Activated naive CD8-positive, alpha-beta T cell treated with anti-CD3 and anti-CD28 coated beads, Interleukin-2, amount 50 U/mL, for 24 hours (primary cell): ENCODE data around the gene ACTBL2.
"Not testable (repeated sequence)": the region's sequence is repeated elsewhere in the genome, so short reads cannot be mapped to it uniquely, and the experiment has no call there.

ENCODE experiments used
- ATAC-seq: fragments of 150-1000 bp; cut with Tn5 transposase; one replicate; pipeline ENCODE4 v1.10.0; 2021
- DNase-seq: peaks from one replicate; pipeline ENCODE4 v3.0.0; 2021
- H3K27ac Mint-ChIP-seq: one replicate; pipeline ENCODE4 v1.8.0; 2021; ENCODE audit warnings: mild to moderate bottlenecking, mixed read lengths
- H3K27me3 Mint-ChIP-seq: one replicate; pipeline ENCODE4 v1.8.0; 2021; ENCODE audit warnings: mixed read lengths
- H3K36me3 Mint-ChIP-seq: one replicate; pipeline ENCODE4 v1.8.0; 2021; ENCODE audit warnings: low read depth, mixed read lengths
- H3K4me1 Mint-ChIP-seq: one replicate; pipeline ENCODE4 v1.8.0; 2021; ENCODE audit warnings: mixed read lengths
- H3K4me3 Mint-ChIP-seq: one replicate; pipeline ENCODE4 v1.8.0; 2021; ENCODE audit warnings: mild to moderate bottlenecking, moderate library complexity, mixed read lengths
- H3K9me3 Mint-ChIP-seq: one replicate; pipeline ENCODE4 v1.8.0; 2021; ENCODE audit warnings: mixed read lengths

The ACTBL2 gene

DNA sequence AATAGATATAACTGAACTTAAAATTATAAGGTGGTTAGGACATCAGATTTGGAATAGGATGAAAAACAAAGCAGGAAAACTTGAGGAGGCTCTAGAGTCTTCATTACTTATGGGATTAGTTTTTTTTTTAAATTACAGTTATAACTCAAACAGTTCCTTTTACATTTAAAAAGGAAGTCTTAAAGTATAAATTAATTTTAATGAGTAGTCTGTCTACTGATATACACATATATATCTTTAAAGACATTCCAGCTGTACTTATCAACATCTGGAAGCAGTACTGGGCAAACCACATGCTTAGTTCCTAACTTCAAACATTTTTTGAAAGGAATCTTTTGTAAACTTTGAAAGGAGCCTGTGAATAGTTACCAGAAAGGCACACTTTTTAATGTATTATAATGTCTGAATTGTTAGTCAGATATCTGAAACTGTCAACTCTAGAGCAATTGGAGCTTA is 6.0 kb downstream of the ACTBL2 start:
- H3K9me3 Mint-ChIP-seq, result no peaks in the 10 kb centered on the region
- DNase-seq (no peak), ATAC-seq (no peak)
- peaks cover 5% of the 10 kb centered on the region for H3K27me3 Mint-ChIP-seq
- H3K4me1 Mint-ChIP-seq, result no peaks in the 10 kb centered on the region
- no peak overlapping the region for H3K4me3 Mint-ChIP-seq
- H3K36me3 Mint-ChIP-seq, result no peaks in the 10 kb centered on the region
- no peak overlapping the region for H3K27ac Mint-ChIP-seq

DNA sequence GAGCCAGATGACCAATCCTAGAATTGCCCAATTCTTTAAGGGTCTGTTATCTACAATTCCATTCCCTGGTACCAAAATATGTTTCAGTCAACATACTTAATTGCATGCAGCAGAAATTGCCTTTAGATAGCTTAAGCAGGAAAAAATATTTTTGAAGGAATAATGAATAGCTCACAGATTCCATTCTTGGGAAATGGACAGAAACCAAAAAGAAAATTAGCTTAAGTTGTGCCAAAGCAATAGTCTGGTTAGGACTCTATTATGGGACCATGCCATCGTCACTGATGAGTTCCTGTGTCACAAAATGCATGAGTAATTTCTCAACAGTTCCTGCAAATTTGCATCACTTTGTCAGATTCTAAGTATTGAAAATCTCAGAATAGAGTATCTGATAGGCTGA is 12.3 kb downstream of the ACTBL2 start:
- Mint-ChIP-seq H3K27me3 (peaks cover 5% of the 10 kb centered on the region), H3K36me3 (no peaks in the 10 kb centered on the region), H3K27ac (no peak overlapping the region), H3K4me1 (no peaks in the 10 kb centered on the region), H3K9me3 (peaks cover 4% of the 10 kb centered on the region), H3K4me3 (no peak overlapping the region)
- DNase-seq (no peak), ATAC-seq (no peak)

DNA sequence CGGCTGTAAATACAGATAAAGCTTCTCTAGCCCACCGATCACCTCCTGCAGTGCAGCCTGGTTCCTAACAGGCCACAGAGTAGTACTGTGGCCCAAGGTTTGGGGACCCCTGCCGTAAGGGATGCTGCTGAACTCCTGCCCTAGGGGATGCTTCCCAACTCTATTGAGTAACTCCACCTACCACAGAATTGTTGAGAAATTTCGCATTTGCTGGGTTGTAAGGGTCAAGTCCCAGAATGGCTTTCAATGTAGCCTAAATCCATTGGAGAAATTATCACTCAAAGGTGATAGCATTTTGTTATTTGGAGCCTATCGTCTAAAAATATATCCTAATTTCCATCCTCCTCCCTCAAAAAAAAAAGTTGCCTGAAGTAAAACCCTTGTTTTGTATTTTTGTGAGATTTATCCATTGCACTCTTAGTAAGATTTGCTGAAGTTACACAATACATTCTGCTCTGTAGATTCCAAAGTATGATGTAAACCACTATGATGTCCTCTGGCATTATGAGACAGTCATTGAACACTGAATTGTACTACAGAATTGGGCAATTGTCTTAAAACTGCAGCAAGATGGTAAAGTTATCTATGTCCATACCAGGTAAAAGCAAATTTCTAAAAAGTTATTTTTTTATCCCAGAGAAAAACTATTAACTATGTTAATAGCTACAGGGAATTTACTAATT is 14.0 kb downstream of the ACTBL2 start:
- DNase-seq, result no peak
- H3K4me1 Mint-ChIP-seq, result no peaks in the 10 kb centered on the region
- H3K4me3 Mint-ChIP-seq, result no peak overlapping the region
- peaks cover 5% of the 10 kb centered on the region for H3K27me3 Mint-ChIP-seq
- peaks cover 4% of the 10 kb centered on the region for H3K9me3 Mint-ChIP-seq
- ATAC-seq, result no peak
- H3K36me3 Mint-ChIP-seq, result no peaks in the 10 kb centered on the region
- no peak overlapping the region for H3K27ac Mint-ChIP-seq

DNA sequence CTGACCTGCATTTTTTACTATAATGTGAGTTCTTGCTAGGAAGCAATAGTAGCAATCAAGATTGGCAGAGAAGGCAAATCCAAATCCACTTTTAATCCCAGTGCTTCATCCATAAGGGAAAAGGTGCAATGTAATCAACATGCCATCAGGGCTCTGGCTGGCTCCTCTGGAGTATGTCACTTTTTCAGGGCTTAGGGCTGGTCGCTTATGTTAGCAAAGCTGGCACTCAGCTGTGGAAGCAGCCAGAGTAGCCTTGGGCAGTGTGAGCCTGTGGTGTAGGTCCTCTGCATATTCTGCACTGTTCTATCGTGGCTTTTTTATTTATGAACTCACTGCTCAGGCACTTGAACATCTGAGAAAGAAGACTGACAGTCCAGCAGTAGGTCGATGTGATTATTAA is 16.1 kb downstream of the ACTBL2 start:
- no peaks in the 10 kb centered on the region for H3K4me1 Mint-ChIP-seq
- H3K4me3 Mint-ChIP-seq, result no peak overlapping the region
- DNase-seq, result no peak
- peaks cover 4% of the 10 kb centered on the region for H3K9me3 Mint-ChIP-seq
- H3K36me3 Mint-ChIP-seq, result no peaks in the 10 kb centered on the region
- peaks cover 5% of the 10 kb centered on the region for H3K27me3 Mint-ChIP-seq
- H3K27ac Mint-ChIP-seq, result no peak overlapping the region
- no peak for ATAC-seq

DNA sequence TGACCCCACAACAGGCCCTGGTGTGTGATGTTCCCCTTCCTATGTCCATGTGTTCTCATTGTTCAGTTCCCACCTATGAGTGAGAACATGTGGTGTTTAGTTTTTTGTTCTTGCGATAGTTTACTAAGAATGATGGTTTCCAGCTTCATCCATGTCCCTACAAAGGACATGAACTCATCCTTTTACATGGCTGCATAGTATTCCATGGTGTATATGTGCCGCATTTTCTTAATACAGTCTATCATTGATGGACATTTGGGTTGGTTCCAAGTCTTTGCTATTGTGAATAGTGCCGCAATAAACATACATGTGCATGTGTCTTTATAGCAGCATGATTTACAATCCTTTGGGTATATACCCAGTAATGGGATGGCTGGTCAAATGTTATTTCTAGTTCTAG is 22.6 kb downstream of the ACTBL2 start:
- not testable (repeated sequence) for H3K27me3 Mint-ChIP-seq, H3K4me1 Mint-ChIP-seq, DNase-seq, H3K27ac Mint-ChIP-seq, H3K36me3 Mint-ChIP-seq, H3K4me3 Mint-ChIP-seq, ATAC-seq, H3K9me3 Mint-ChIP-seq

DNA sequence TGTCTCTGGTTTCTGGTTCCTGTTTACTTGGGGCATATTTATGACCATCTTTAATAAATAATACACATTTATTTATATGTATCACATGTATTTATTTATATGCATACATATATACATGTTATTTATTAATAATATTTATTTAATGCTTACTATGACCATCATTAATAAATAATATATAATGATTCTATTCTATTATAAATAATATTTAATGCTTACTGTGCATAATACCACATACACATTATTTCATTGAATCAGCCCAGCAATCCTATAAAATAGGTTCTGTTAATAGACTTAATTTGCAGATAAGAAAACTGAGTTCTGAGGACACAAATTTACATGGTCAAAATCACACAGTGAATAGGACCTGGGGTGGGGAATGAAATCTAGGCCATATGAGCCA is 24.2 kb downstream of the ACTBL2 start:
- Mint-ChIP-seq H3K27ac (no peak overlapping the region), H3K4me3 (no peak overlapping the region), H3K36me3 (no peaks in the 10 kb centered on the region), H3K27me3 (no peaks in the 10 kb centered on the region), H3K9me3 (no peaks in the 10 kb centered on the region), H3K4me1 (no peaks in the 10 kb centered on the region)
- no peak for ATAC-seq
- DNase-seq, result no peak

DNA sequence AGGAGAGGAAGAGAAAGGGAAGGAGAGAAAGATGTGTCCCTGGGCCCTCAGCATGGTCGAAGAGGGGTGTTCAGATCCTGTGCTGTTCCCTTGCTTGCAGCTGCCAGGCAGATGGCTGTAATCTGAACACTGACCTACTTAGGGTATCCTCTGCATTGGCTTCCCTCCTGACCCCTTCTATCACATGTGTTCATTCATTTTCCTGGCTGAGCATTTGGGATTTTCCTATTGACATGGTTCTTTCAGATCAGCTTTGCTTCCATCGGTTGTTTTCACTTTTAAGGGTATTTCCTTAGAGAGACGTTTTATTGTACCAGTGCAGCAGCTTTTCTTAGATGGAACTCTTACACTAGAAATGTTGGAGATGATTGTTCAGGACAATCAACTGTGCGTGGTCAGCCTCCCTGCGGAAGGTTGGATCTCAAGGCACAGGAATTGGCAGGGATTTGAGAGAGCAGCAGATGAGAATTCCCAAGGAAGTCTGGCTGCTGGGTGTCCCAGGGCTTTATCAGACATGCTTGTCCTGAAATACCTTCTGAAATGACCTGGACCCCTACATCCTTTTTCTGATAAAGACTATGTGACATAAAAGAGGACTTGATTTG is 26.0 kb downstream of the ACTBL2 start:
- H3K4me1 Mint-ChIP-seq, result no peaks in the 10 kb centered on the region
- H3K27me3 Mint-ChIP-seq, result no peaks in the 10 kb centered on the region
- no peak overlapping the region for H3K4me3 Mint-ChIP-seq
- ATAC-seq, result no peak
- no peaks in the 10 kb centered on the region for H3K36me3 Mint-ChIP-seq
- DNase-seq, result no peak
- H3K27ac Mint-ChIP-seq, result no peak overlapping the region
- no peaks in the 10 kb centered on the region for H3K9me3 Mint-ChIP-seq

DNA sequence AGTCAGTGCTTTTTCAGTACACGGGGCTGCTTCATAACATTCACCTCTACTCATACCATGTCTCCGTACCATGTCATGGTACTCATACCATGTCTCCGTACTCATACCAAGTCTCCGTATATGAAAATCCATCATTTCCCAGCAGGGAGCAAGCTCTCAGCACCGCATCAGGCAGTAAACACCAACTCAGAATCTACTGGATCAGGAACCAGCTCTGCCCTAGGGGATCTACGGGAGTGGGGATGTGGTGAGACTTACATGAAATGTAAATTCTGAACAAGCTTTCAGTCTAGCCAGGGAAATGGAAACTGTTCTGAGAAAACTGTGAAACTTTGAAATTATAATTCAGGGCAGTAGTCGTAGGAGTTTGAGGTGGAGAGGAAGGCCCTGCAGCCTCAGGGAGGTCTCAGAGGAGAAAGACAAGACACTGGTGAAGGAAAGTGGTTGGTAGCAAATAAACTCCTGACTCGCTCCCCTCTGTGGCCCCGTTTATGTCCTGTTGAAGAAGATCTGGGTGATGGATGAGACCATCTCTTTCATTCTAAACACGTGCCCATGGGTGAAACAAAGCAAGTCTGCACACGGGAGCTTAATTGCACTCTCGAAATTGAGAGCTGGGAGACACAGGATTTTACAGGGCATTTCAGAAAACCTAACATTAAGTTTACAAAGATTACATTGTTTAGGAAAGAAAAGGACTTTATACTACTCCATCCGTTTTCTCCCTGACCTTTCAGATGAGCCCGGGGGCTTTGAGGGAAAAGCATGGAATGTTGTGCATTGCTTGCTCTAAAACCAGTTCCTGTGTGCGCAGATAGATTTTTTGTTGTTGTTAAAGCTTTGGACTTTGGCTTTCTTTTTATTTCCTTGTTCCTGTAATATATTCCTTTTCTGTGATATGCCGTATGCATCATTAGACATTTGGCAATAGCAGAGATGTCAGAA is 26.8 kb downstream of the ACTBL2 start:
- Mint-ChIP-seq H3K27ac (no peak overlapping the region), H3K4me1 (no peaks in the 10 kb centered on the region)
- no peak for DNase-seq

DNA sequence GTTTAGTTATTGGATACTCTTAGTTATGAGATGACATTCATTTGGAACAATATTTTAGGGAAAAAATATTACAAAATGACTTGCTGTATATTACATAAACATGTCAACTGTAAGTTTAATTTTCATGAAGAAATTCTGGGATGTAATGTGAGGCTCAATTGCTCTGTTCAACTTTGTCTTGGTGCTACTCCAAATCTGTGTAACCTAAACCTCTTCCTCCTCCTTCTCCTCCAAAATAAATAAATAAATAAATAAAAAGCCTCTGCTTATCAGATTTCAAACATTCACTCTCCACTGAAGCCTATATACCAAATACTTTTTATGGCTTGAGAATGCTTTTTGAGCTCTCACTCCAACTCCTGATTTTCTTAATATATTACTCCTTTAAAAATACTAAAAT is 27.7 kb downstream of the ACTBL2 start:
- H3K27me3 Mint-ChIP-seq, result peaks cover 2% of the 10 kb centered on the region
- H3K4me3 Mint-ChIP-seq, result no peak overlapping the region
- no peaks in the 10 kb centered on the region for H3K9me3 Mint-ChIP-seq
- H3K27ac Mint-ChIP-seq, result no peak overlapping the region
- ATAC-seq (no peak), DNase-seq (no peak)
- H3K36me3 Mint-ChIP-seq, result no peaks in the 10 kb centered on the region
- no peaks in the 10 kb centered on the region for H3K4me1 Mint-ChIP-seq

More for the DNA sequence above, 26.8 kb downstream of the ACTBL2 start:
- Mint-ChIP-seq H3K9me3 (no peaks in the 10 kb centered on the region), H3K4me3 (no peak overlapping the region), H3K36me3 (no peaks in the 10 kb centered on the region), H3K27me3 (no peaks in the 10 kb centered on the region)
- no peak for ATAC-seq

DNA sequence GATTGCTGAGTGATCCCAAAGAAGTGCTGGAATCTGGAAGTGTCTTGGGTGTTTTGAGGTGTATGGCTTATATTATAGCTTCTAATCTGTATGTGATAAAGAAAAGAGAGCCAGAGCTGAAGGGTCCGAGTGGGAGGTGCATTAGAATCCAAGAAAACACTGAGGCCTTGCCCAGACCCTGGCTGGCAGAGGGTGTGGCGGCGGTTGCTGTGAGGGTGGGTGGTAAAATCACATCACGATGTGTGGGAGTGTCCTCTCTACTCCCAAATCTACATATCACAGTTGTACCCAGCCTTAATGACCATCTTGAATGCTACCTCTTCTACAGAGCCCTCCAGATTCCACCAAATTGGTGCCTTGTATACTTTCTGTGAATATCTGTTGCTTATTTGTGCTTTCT is 28.9 kb downstream of the ACTBL2 start:
- Mint-ChIP-seq H3K36me3 (no peaks in the 10 kb centered on the region), H3K27ac (no peak overlapping the region), H3K27me3 (peaks cover 4% of the 10 kb centered on the region), H3K9me3 (no peaks in the 10 kb centered on the region), H3K4me3 (no peak overlapping the region), H3K4me1 (no peaks in the 10 kb centered on the region)
- ATAC-seq (no peak), DNase-seq (no peak)

DNA sequence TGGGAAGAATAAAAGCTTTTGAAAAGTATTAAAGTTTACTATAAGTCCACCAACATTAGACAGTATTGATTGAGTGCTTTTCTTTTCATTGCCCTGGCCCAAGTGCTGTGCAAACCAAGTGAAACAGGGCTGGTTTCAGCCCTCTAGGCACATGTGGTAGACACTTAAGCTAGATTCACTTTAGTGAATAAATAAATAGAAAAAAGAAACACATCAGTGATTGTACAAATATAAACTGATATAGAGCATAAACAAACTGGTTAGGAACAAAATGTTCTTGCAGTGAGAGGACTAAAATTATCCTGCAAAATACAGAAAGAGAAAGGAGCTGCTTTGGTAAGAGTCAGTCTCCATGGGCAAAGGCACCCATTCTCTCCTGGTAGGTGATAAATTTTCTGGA is 29.7 kb downstream of the ACTBL2 start:
- ATAC-seq (no peak), DNase-seq (no peak)
- H3K36me3 Mint-ChIP-seq, result no peaks in the 10 kb centered on the region
- H3K27me3 Mint-ChIP-seq, result peaks cover 4% of the 10 kb centered on the region
- H3K4me1 Mint-ChIP-seq, result no peaks in the 10 kb centered on the region
- H3K27ac Mint-ChIP-seq, result no peak overlapping the region
- H3K4me3 Mint-ChIP-seq, result no peak overlapping the region
- H3K9me3 Mint-ChIP-seq, result no peaks in the 10 kb centered on the region

DNA sequence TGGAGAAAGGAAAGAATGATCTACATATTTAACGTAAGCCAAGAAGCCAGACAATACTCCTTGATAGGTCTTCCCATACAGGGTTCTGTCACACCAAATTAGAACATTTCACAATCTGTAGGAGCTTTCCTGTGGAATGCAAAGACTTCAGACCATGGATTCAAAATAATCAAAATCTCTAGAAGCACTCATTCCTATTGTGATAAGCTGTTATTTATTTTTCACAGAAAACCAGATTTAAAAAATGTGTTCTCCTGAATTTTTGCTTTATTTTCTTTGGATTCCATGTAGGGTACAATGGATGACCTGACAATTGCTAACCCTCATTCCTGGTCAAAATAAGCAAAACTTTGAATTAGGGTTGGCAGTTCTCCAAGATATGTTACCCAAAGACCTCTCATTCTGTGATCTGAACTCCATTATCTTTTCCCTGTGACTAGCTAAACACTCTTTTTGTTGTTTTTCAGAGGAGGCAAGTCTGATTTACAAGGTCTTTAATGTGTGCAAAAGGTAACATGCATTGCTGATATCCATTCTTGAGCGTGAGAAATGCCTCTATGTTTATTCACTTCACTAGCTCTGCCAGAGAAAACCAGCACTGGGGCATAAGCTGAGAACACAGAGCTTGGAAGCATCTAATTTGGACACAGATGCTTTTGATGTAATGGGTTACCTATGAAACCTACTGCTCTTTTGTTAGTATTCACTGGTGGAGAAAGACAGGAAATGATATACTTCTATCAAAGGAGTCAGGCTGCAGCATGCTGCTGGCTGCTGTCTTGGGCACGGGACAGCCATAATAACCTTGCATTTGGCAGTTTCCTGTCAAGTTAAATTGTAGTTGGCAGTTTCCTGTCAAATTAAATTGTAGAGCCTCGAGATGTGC is 31.4 kb downstream of the ACTBL2 start:
- H3K4me3 Mint-ChIP-seq, result no peak overlapping the region
- H3K36me3 Mint-ChIP-seq, result no peaks in the 10 kb centered on the region
- no peak overlapping the region for H3K27ac Mint-ChIP-seq
- H3K4me1 Mint-ChIP-seq, result no peaks in the 10 kb centered on the region
- H3K27me3 Mint-ChIP-seq, result peaks cover 4% of the 10 kb centered on the region
- DNase-seq (no peak), ATAC-seq (no peak)
- H3K9me3 Mint-ChIP-seq, result no peaks in the 10 kb centered on the region

DNA sequence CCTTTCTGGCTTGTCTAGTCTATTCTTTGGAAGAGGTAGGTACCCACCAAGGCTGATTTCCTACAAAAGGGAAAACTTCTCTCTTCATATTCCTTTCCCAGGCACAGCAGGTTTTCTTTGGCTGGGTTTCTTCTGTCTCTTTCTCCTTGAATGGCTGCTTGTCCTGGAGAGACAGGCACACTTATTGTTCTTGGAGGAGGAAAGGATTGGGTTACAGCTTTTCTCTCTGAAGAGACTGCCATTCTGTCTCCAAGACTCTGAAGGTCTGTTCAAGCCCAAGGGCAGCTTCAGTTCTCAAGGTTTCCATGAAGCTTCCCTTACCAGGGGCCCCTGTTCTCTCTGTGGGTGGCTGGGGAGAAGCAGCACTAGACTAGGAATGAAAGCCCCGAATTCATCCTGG is 33.9 kb downstream of the ACTBL2 start:
- no peak for ATAC-seq

DNA sequence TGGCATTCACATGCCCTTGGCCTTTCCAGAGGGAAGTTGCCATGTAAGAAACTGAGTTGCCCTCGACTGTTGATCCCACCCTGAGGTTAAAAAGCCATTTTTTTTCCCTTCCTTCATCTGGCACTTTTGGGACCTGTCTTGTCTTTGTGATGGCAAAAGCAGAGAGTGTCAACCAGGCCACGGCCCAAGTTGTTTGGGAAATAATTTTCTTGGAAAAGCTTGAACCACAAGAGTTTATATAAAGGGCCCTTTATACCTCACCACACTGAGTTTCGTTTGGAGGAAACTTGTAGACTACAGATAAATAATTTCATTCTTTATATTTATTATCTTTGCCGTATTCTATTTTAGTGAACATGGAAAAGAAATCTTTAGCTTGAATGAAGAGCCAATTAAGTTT is 34.3 kb downstream of the ACTBL2 start:
- DNase-seq, result no peak
- Mint-ChIP-seq H3K9me3 (no peaks in the 10 kb centered on the region), H3K27ac (no peak overlapping the region), H3K4me1 (no peaks in the 10 kb centered on the region), H3K27me3 (peaks cover 7% of the 10 kb centered on the region), H3K4me3 (no peak overlapping the region), H3K36me3 (no peaks in the 10 kb centered on the region)
- no peak for ATAC-seq

More for the DNA sequence above, 33.9 kb downstream of the ACTBL2 start:
- no peaks in the 10 kb centered on the region for H3K4me1 Mint-ChIP-seq
- H3K27me3 Mint-ChIP-seq, result peaks cover 7% of the 10 kb centered on the region
- H3K4me3 Mint-ChIP-seq, result no peak overlapping the region
- no peak for DNase-seq
- no peaks in the 10 kb centered on the region for H3K9me3 Mint-ChIP-seq
- no peaks in the 10 kb centered on the region for H3K36me3 Mint-ChIP-seq
- no peak overlapping the region for H3K27ac Mint-ChIP-seq
